Adrenal gland (tissue), 5 donors: ENCODE data around the gene PRELID1.

Source experiments
- POLR2A ChIP-seq, 2 donors: fragments of 450-650 bp; IDR thresholded peaks; one replicate each; pipeline ENCODE4 v1.6.1; 2017; ENCODE audit warnings: antibody characterized with exemption in 2 of 2, mild to moderate bottlenecking in 2 of 2, moderate library complexity in 1 of 2
- TF ChIP-seq, protein P1 (sequence below), 6 experiments: fragments of 450-650 bp in 4 of 6; fragments of 200-600 bp in 2 of 6; sonication (generic) in 1 of 6; IDR thresholded peaks; 1 replicate in 5 of 6; 2 replicates in 1 of 6; pipeline versions ENCODE4 v1.5.1 to v1.8.0; 2016 to 2021; ENCODE audit warnings: antibody characterized with exemption in 6 of 6, mild to moderate bottlenecking in 2 of 6, moderate library complexity in 1 of 6
- donor health status: DM: no; HTN: no; CAD: no.

DNA sequence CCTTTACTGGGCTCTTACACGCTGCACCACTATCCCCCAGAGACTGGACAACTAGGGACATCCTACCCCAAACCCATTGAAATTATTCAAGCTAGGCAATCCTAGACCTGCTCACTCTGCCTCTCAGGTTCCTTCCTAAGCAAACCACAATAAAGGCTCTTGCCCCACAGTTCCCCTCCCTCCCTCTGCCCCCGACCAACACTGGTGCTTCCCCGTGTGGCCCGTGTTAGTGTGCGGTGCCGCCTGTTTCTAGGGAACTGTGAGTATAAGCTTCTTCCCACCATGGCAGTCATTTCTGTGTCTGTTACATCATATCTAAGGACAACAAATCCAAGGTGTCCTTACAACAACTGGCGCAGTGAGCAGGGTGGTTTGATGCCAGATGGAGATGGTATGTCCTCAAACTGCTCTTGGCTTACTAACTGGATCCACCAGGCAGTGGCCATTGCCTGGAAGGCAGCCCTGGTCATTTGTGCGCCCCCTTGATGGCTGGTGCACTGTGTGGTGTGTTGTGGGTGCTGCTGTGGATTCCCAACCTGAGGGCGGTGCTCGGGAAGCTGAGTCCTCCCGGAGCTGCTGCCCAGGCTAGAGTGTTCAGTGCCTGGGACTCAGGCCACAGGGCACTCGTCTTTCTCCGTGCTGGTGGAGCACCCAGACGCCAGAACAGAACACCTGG, 16.5 kb downstream of the PRELID1 start:
- TF ChIP-seq, protein P1, sequence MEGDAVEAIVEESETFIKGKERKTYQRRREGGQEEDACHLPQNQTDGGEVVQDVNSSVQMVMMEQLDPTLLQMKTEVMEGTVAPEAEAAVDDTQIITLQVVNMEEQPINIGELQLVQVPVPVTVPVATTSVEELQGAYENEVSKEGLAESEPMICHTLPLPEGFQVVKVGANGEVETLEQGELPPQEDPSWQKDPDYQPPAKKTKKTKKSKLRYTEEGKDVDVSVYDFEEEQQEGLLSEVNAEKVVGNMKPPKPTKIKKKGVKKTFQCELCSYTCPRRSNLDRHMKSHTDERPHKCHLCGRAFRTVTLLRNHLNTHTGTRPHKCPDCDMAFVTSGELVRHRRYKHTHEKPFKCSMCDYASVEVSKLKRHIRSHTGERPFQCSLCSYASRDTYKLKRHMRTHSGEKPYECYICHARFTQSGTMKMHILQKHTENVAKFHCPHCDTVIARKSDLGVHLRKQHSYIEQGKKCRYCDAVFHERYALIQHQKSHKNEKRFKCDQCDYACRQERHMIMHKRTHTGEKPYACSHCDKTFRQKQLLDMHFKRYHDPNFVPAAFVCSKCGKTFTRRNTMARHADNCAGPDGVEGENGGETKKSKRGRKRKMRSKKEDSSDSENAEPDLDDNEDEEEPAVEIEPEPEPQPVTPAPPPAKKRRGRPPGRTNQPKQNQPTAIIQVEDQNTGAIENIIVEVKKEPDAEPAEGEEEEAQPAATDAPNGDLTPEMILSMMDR (IDR thresholded peaks at IDR 0.05) = no peak
- TF ChIP-seq POLR2A (IDR thresholded peaks at IDR 0.05) = no peak
